Measurements from ENCODE around the gene RHOBTB1.

The RHOBTB1 gene

GRCh38 chr10:60894786-60895185 lies 49.2 kb downstream of the RHOBTB1 start:
- Histone ChIP-seq H3K4me1 (ENCODE audit: insufficient read depth, low read length, poor library complexity, severe bottlenecking) (no peaks in the 10 kb centered on the region), H2AFZ (ENCODE audit: low read length) (no peak overlapping the region), H3K9me3 (ENCODE audit: insufficient read depth, low read depth, low read length) (no peaks in the 10 kb centered on the region), H3K9ac (ENCODE audit: low read depth, low read length, poor library complexity, severe bottlenecking) (no peak overlapping the region), H3K9me2 (replicated peaks; ENCODE audit: low read depth, low read length) (no peaks in the 10 kb centered on the region), H3K36me3 (ENCODE audit: insufficient read depth, low read length) (no peaks in the 10 kb centered on the region), H3K27me3 (ENCODE audit: insufficient read depth, low read length, poor library complexity, severe bottlenecking) (no peaks in the 10 kb centered on the region), H3K4me3 (ENCODE audit: low read length, poor library complexity, severe bottlenecking) (no peak overlapping the region), H3F3A (ENCODE audit: low read depth) (no peaks in the 10 kb centered on the region), H4K20me1 (ENCODE audit: insufficient read depth, low read length, poor library complexity, severe bottlenecking) (no peaks in the 10 kb centered on the region), H3K79me2 (ENCODE audit: insufficient read depth, low read length) (no peaks in the 10 kb centered on the region), H3K4me2 (ENCODE audit: low read depth, low read length, poor library complexity, severe bottlenecking) (no peak overlapping the region)
- TF ChIP-seq CTCF (conservative IDR thresholded peaks at IDR 0.05; ENCODE audit: low read length) = no peak
- TF ChIP-seq EZH2phosphoT487 (IDR thresholded peaks at IDR 0.05; ENCODE audit: borderline replicate concordance) = no peak

- H3K4me2 ChIP-seq (ENCODE audit: low read depth, low read length, poor library complexity, severe bottlenecking) = no peak overlapping the region
- no peaks in the 10 kb centered on the region for H3K9me3 ChIP-seq (ENCODE audit: insufficient read depth, low read depth, low read length)
- TF ChIP-seq EZH2phosphoT487 (IDR thresholded peaks at IDR 0.05; ENCODE audit: borderline replicate concordance) (no peak), CTCF (conservative IDR thresholded peaks at IDR 0.05; ENCODE audit: low read length) (no peak)
- no peaks in the 10 kb centered on the region for H4K20me1 ChIP-seq (ENCODE audit: insufficient read depth, low read length, poor library complexity, severe bottlenecking)
- no peak overlapping the region for H3K4me3 ChIP-seq (ENCODE audit: low read length, poor library complexity, severe bottlenecking)
- no peaks in the 10 kb centered on the region for H3F3A ChIP-seq (ENCODE audit: low read depth)
- H3K9ac ChIP-seq (ENCODE audit: low read depth, low read length, poor library complexity, severe bottlenecking) = no peak overlapping the region
- no peaks in the 10 kb centered on the region for H3K27me3 ChIP-seq (ENCODE audit: insufficient read depth, low read length, poor library complexity, severe bottlenecking)
- H3K9me2 ChIP-seq (replicated peaks; ENCODE audit: low read depth, low read length) = no peaks in the 10 kb centered on the region
- no peaks in the 10 kb centered on the region for H3K36me3 ChIP-seq (ENCODE audit: insufficient read depth, low read length)
- H3K4me1 ChIP-seq (ENCODE audit: insufficient read depth, low read length, poor library complexity, severe bottlenecking) = no peaks in the 10 kb centered on the region
- H3K79me2 ChIP-seq (ENCODE audit: insufficient read depth, low read length) = no peaks in the 10 kb centered on the region
- H2AFZ ChIP-seq (ENCODE audit: low read length) = no peak overlapping the region
These were observed 50.8 kb downstream of the RHOBTB1 start for GRCh38 chr10:60893231-60893630.

DNA sequence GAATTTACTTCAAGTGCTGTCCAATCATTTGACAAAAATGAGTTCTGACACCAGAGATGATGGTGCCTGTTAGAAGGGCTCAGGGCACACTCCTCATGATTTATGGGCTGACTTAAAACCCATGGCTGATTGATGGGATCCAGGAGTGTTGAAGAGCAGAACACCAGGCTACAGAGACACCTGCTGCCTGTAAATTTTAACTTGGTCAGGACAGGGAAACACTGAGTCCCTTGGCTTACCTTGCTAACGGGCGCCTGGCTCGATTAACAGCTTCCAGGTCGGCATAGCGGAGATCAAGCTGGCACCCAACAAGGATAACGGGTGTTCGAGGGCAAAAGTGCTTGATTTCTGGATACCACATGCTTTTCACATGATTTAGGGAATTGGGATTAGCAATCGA lies 51.4 kb downstream of the RHOBTB1 start:
- Histone ChIP-seq H3K9me3 (ENCODE audit: insufficient read depth, low read depth, low read length) (no peaks in the 10 kb centered on the region), H4K20me1 (ENCODE audit: insufficient read depth, low read length, poor library complexity, severe bottlenecking) (no peaks in the 10 kb centered on the region)

GRCh38 chr10:60890811-60891210 lies 53.2 kb downstream of the RHOBTB1 start:
- Histone ChIP-seq H2AFZ (ENCODE audit: low read length) (no peak overlapping the region), H3K9me3 (ENCODE audit: insufficient read depth, low read depth, low read length) (no peaks in the 10 kb centered on the region), H3K27me3 (ENCODE audit: insufficient read depth, low read length, poor library complexity, severe bottlenecking) (no peaks in the 10 kb centered on the region), H3K4me3 (ENCODE audit: low read length, poor library complexity, severe bottlenecking) (no peak overlapping the region), H3K79me2 (ENCODE audit: insufficient read depth, low read length) (no peaks in the 10 kb centered on the region), H4K20me1 (ENCODE audit: insufficient read depth, low read length, poor library complexity, severe bottlenecking) (no peaks in the 10 kb centered on the region), H3K9ac (ENCODE audit: low read depth, low read length, poor library complexity, severe bottlenecking) (no peak overlapping the region), H3F3A (ENCODE audit: low read depth) (no peaks in the 10 kb centered on the region), H3K4me1 (ENCODE audit: insufficient read depth, low read length, poor library complexity, severe bottlenecking) (no peaks in the 10 kb centered on the region), H3K9me2 (replicated peaks; ENCODE audit: low read depth, low read length) (no peaks in the 10 kb centered on the region), H3K4me2 (ENCODE audit: low read depth, low read length, poor library complexity, severe bottlenecking) (no peak overlapping the region), H3K36me3 (ENCODE audit: insufficient read depth, low read length) (no peaks in the 10 kb centered on the region)
- no peak for TF ChIP-seq EZH2phosphoT487 (IDR thresholded peaks at IDR 0.05; ENCODE audit: borderline replicate concordance)
- TF ChIP-seq CTCF (conservative IDR thresholded peaks at IDR 0.05; ENCODE audit: low read length) = no peak

More for the DNA sequence above, 51.4 kb downstream of the RHOBTB1 start:
- TF ChIP-seq EZH2phosphoT487 (IDR thresholded peaks at IDR 0.05; ENCODE audit: borderline replicate concordance) = no peak
- no peak overlapping the region for H3K9ac ChIP-seq (ENCODE audit: low read depth, low read length, poor library complexity, severe bottlenecking)
- no peaks in the 10 kb centered on the region for H3K9me2 ChIP-seq (replicated peaks; ENCODE audit: low read depth, low read length)
- no peaks in the 10 kb centered on the region for H3K4me1 ChIP-seq (ENCODE audit: insufficient read depth, low read length, poor library complexity, severe bottlenecking)
- no peaks in the 10 kb centered on the region for H3K36me3 ChIP-seq (ENCODE audit: insufficient read depth, low read length)
- no peak overlapping the region for H3K4me3 ChIP-seq (ENCODE audit: low read length, poor library complexity, severe bottlenecking)
- H2AFZ ChIP-seq (ENCODE audit: low read length) = no peak overlapping the region
- H3K79me2 ChIP-seq (ENCODE audit: insufficient read depth, low read length) = no peaks in the 10 kb centered on the region
- H3K4me2 ChIP-seq (ENCODE audit: low read depth, low read length, poor library complexity, severe bottlenecking) = no peak overlapping the region
- H3K27me3 ChIP-seq (ENCODE audit: insufficient read depth, low read length, poor library complexity, severe bottlenecking) = no peaks in the 10 kb centered on the region
- H3F3A ChIP-seq (ENCODE audit: low read depth) = no peaks in the 10 kb centered on the region

Data from Loucy (cell line).